C4-2B (cell line): ENCODE data around the gene NUBPL.

Experiments used
- ZFX ChIP-seq: fragments of 450-650 bp; IDR thresholded peaks from 2 replicates; pipeline ENCODE4 v1.6.1; 2017
- TF ChIP-seq, protein P1 (sequence below): fragments of 450-650 bp; conservative IDR thresholded peaks from 2 replicates; pipeline ENCODE4 v1.5.1; 2017; ENCODE audit warnings: mild to moderate bottlenecking

DNA sequence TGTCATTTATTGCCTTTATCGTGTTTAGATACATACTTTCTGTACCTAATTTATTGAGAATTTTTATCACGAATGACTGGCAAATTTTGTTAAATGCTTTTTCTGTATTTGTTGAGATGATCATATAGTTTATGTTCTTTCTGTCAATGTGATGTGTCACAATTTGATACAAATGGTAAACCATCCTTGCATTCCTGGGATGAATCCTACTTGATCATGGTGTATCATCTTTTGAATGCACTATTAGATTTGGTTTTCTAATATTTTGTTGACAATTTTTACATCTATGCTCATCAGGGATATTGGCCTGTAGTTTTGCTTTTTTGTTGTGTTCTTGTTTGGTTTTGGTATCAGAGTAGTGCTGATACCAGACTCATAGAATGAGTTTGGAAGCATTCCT is 185.1 kb downstream of the NUBPL start:
- TF ChIP-seq, protein P1, sequence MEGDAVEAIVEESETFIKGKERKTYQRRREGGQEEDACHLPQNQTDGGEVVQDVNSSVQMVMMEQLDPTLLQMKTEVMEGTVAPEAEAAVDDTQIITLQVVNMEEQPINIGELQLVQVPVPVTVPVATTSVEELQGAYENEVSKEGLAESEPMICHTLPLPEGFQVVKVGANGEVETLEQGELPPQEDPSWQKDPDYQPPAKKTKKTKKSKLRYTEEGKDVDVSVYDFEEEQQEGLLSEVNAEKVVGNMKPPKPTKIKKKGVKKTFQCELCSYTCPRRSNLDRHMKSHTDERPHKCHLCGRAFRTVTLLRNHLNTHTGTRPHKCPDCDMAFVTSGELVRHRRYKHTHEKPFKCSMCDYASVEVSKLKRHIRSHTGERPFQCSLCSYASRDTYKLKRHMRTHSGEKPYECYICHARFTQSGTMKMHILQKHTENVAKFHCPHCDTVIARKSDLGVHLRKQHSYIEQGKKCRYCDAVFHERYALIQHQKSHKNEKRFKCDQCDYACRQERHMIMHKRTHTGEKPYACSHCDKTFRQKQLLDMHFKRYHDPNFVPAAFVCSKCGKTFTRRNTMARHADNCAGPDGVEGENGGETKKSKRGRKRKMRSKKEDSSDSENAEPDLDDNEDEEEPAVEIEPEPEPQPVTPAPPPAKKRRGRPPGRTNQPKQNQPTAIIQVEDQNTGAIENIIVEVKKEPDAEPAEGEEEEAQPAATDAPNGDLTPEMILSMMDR, result no peak
- no peak for TF ChIP-seq ZFX
